AG10803 (cell line): ENCODE data around the gene TH.

ENCODE experiments used
- DNase-seq: peaks from one replicate; pipeline ENCODE4 v3.0.0; 2010; ENCODE audit warnings: low read depth
- H3K4me3 ChIP-seq: 2 replicates; pipeline ENCODE4 v1.5.1; 2011; ENCODE audit warnings: mild to moderate bottlenecking, low read length, control low read depth
- CTCF ChIP-seq: conservative IDR thresholded peaks from 2 replicates; pipeline ENCODE4 v1.5.1; 2011; ENCODE audit warnings: mild to moderate bottlenecking, low read length, control low read depth, inconsistent platforms

Gene TH

DNA sequence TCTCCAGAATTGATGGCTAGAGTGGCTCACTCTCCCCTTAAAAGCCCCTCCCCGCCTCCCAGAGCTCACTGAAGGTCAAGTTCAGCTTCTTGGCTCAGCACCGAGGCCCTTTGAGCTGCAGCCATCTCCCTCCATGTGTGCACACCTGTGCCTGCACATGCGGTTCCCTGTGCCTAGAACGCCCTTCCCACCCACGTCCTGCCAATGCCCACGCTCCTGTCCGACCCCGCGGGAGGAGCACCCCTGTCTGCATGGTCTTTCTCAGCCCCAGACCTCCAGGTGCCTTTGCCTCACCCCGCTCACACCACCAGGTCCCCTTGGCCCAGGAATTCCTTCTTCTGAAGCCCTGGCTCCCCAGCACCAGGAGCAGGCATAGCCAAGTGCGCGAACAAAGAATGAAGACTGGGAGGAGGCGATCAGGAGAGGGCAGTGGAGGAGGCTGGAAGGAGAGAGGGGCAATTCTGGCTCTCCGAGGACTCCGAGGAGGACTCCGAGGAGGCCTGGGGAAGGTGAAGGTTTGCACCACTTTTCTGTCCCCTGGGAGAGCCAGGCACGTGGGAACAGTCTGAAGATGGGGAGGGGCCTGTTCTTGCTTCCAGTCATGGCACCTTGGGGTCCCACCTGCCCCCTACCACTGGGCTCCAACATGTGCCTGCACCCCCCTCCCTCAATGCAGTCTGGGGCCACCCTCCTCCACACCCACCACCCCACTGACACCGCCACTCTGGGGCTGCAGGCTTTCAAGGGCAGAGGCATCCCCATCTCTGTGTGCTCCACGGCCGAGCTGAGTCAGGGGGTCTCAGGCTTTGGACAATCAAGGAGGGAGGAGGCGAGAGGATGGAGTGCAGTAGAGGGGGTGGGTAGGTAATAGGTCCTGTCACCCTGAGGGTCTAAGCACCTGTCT lies 50.1 kb downstream of the TH start:
- TF ChIP-seq CTCF, result no peak
- H3K4me3 ChIP-seq, result no peak overlapping the region
- DNase-seq, result no peak

GRCh38 chr11:2120359-2121100 lies 51.1 kb downstream of the TH start:
- H3K4me3 ChIP-seq, result no peak overlapping the region
- no peak for TF ChIP-seq CTCF
- peak; percentile 48 for DNase-seq

GRCh38 chr11:2118677-2119076 lies 52.9 kb downstream of the TH start:
- no peak overlapping the region for H3K4me3 ChIP-seq
- peak; percentile 34 for DNase-seq
- no peak for TF ChIP-seq CTCF

DNA sequence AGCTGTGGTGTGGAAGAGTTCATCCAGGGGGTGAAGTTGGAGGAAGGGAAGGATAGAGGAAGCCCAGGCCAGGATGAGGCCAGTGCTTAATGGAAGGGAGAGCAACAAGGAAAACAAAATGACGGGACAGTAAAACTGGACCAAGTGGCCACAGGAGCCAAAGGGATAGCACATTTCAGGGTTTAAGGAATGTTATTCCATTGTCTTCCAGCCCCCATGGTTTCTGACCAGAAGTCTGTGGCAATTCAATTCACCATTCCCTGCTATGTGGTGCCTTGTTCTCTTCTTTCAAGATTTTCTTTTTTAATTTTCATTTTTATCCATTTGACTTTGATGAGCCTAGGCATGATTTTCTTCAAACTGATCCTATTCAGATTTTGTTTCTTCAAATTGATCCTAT lies 54.9 kb downstream of the TH start:
- DNase-seq, result no peak
- no peak for TF ChIP-seq CTCF
- H3K4me3 ChIP-seq, result no peak overlapping the region

- TF ChIP-seq CTCF, result no peak
- H3K4me3 ChIP-seq, result no peak overlapping the region
- DNase-seq, result no peak
Observed at GRCh38 chr11:2115308-2115707, 56.3 kb downstream of the TH start.

DNA sequence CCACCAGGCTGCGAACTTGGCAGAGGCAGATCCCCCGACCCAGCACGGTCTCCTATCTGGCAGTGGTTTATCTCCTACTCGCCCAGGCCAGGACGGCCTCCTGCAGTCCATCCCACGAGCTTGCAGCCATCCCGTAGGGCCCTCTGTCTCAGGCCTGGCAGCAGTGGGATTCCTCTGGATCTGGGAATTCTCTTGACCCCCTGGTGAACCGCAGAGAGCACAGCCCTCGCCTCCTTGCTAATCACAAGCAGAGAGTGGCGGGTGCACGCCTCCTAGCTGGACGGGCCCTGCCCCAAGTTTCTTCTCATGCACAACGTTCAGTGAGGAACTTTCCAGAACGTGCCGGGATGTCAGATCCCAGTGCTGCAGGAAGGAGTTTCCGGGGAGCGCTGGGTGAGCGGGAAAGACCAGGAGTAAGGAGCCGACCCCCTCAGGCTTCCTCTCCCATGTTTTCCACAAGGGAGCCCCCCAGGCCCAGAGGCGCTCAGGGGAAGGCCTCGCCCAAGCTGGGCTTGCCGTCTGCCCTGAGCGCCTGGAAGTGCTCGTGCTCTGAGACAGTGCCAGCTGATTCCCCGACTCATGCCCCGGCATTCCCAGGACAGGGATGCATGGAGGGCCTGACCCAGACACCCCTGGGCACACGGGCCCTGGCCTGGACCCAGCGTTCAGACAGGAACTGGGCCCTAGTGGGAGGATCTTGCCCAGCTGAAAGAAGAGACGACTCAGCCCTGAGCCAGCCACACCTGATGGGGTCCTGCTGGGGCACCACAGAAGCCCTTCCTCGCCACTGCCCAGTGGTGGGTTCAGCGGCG lies 57.0 kb downstream of the TH start:
- DNase-seq, result no peak
- no peak for TF ChIP-seq CTCF
- no peak overlapping the region for H3K4me3 ChIP-seq
